NCI-H2171 (cell line): ENCODE data around the gene CWC27.

ENCODE experiments used
- DNase-seq: peaks from one replicate; lab custom pipeline; 2025; lab: John Stamatoyannopoulos, UW

CWC27 gene

DNA sequence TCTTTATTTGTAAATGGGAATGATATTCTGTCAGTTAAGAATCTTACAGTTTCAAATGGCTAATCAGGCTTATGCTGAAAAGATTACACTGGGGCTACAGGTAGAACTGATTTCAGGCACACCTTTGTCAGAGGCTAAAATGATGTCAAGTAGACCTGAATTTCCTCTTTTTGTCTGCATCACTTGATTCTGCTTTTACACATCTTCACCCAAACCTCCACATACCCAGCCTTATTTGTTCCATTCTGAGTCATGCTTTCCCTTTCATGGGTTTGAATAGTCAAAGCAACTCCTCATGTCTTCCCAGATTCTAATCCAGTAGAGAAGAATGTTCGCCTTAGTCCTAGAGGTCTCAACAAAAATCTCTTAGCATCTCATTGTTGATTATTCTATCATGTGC is 156.4 kb downstream of the CWC27 start:
- no peak for DNase-seq

DNA sequence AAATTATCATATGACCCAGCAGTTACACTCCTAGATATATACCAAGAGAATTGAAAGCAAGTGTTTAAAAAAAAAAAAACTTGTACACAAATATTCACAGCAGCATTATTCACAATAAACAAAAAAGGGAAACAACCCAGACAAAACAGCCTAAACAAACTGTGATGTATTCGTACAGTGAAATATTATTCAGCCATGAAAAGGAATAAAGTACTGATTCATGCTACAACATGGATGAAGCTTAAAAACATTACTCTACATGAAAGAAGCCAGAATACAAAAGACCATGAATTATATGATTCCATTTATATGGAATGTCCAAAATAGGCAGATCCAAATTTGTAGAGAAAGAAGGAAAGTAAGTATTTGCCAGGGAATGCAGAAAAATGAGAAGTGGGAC is 161.1 kb downstream of the CWC27 start:
- no peak for DNase-seq

DNA sequence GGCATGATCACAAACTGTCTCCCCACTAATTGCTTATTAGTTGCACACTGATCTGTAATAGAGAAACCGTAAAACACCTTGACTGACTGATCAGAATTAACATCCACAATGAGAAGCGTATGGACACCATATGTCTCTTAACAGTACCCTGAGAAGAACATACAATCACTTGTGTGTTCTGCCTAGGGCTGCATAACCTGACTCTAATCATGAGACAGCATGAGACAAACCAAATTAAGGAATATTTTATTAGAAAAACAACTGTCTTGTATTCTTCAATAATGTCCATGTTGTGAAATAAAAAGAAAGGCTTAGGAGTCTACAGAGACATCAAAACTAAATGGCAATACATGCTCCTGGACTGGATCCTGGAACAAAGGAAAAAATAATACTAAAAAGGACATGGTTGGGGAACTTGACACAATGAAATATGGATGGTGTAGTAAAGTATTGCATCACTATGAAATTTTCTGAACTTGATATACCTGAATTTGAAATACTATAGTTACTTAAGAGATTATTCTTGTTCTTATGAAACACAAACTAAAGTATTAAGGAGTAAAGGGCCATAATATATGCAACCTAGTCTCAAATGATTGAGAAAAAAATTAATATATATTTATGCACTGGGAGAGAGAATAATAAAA is 162.1 kb downstream of the CWC27 start:
- no peak for DNase-seq

DNA sequence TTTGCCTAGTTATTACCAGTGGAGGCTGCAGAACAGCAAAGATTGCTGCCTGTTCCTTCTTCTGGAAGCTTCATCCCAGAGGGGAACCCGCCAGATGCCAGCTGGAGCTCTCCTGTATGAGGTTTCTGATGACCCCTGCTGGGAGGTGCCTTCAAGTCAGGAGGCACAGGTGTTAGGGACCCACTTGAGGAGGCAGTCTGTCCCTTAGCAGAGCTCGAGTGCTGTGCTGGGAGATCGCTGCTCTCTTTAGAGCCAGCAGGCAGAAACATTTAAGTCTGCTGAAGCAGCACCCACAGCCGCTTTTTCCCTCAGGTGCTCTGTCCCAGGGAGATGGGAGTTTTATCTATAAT is 170.7 kb downstream of the CWC27 start:
- DNase-seq = peak; percentile 59

DNA sequence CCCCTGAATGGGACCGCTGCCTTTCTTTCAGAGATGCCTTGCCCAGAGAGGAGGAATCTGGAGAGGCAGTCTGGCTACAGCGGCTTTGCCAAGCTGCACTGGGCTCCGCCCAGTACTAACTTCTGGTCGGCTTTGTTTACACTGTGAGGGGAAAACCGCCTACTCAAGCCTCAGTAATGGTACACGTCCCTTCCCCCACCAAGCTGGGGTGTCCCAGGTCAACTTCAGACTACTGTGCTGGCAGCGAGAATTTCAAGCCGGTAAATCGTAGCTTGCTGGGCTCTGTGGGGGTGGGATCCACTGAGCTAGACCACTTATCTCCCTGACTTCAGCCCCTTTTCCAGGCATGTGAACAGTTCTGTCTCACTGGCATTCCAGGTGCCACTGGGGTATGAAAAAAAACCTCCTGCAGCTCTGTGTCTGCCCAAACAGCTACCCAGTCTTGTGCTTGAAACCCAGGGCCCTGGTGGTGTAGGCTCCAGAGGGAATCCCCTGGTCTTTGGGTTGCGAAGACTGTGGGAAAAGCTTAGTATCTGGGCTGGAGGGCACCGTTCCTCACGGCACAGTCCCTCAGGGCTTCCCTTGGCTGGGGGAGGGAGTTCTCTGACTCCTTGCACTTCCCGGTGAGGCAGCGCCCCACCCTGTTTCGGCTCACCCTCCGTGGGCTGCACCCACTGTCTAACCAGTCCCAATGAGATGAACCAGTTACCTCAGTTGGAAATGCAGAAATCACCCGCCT is 171.2 kb downstream of the CWC27 start:
- no peak for DNase-seq

DNA sequence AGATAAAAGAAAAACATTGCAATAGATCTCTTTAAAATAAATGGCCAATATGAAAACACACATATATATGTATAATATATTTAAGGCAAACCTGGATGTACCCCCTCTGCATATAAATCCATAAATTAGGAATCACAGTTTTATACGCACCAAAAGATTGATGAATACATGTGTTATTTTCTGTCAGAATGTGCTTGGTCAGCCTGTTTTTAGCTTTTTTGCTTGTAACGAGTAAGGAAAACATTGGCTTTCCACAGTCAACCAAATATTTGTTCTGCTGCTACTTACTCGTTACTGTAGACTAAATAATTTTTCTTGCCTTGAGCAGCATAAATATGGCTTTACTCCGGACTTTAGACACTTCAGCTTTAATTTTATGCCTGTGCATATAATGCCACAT is 173.7 kb downstream of the CWC27 start:
- DNase-seq = no peak

DNA sequence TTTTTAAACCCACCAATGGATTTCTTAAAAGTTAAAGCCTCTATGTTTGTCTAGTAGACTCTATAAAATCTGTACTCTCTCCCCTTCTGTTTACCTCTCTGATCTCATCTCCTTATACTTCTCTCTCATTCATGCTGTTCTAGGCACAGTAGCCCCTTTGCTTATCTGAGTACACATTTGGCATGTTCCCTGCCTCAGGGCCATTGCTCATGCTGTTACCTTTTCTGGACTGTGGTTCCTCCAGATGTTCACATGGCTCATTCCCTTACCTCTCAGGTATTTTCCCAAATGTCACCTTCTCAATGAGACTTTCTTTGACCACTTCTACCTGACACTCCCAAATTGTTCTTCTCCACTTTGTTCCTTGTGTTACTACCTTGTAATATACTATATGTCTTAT is 176.1 kb downstream of the CWC27 start:
- no peak for DNase-seq

DNA sequence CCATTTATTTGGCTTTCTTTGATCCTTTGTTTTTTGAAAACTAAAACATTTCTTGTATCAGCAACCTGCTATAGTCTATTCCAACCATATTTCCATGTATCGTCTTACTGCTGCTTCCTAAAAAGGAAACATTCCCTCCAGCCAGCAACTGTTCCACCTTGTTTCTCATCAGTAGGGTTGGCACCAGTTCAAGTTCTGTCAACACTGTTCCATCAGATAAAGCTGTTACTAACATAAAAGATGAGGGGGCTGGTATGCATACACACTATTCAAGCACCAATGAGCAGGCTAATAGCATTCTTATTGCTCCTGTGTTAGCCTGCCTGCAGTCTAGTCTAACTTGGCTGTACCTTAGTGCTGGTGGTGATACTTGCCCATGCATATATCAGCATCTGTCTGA is 178.3 kb downstream of the CWC27 start:
- DNase-seq = peak; percentile 88

DNA sequence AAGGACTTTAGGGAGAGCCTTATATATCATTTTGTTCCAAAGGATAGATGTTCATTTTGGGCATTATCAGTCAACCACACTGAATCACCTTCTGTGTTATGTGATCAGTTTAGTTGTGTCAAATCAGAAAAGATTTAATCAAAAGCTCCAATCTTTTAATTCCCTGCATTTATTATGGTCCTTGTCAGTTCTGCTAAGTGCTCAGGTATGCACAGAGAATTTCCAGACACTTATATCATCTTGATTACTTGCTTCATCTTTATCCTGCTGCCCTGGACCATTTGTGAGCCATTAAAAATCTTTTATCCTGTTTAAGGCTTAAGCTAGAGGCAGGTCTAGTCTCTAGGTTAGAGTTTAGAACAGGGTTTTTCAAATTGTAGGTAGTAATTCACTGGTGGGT is 179.1 kb downstream of the CWC27 start:
- DNase-seq = no peak

DNA sequence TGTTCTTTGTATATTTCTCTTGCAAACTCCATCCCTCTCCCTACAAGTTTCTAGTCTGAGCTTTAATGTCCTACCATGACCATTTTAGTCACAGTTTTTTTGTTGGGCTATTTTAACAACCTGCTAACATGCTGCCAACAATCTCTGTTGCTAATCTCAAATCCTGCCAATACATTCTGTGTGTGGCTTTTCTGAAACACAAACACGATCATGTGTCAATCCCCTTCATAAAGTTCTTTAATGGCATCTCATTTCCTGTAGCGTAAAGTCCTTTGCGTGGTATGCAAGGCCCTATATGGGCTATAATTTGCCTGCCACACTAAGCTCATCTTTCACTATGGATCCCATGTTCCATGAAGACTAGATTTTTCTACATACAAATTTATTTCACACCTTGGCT is 180.6 kb downstream of the CWC27 start:
- no peak for DNase-seq

DNA sequence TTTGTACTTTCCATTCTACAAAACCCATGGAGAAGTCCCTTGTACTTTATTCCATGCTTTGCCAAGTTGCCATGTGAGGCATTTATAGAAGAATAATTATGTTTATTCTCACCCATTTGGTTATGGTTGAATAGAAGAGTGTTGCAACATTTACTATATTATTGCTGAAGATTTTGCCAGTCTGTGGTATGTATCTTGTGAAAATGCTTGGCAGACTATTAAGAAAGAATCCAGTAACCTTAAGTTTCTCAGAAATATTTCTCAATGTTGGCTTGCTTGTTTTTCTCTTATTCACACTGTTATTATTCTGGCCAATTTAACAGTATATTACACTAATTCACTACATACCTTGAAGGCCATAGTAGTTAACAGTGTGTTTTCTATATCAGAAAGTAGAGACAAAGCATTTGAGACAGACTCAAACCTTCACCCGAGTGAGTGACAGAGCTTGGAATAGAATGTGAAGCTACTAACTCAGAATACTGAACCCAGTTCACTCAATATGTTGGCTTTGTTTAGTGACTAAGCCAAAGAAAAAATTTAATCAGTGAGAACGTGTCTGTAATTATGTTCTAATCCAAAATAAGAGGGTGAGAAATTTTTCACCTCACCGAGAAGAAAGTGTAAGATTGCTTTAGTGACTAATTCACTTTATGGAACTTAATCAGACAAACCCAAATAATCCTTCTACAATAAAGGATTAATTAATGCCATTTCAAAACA is 184.4 kb downstream of the CWC27 start:
- no peak for DNase-seq

DNA sequence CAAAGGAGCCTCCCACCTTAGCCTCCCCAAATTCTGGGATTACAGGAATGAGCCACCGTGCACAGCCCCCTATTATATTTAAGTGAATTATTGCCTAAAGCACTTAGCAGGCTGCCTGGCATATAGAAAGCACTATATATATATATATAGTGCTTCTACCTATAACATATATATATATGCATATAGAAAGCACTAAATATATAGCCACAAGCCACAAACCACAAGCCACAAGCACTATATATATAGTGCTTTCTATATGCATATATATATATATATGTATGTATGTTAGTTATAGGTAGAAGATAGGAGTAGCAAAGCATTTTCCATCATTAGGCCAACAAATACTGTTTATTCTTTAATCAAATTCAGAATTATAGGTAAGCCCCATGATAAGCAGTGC is 185.8 kb downstream of the CWC27 start:
- no peak for DNase-seq

DNA sequence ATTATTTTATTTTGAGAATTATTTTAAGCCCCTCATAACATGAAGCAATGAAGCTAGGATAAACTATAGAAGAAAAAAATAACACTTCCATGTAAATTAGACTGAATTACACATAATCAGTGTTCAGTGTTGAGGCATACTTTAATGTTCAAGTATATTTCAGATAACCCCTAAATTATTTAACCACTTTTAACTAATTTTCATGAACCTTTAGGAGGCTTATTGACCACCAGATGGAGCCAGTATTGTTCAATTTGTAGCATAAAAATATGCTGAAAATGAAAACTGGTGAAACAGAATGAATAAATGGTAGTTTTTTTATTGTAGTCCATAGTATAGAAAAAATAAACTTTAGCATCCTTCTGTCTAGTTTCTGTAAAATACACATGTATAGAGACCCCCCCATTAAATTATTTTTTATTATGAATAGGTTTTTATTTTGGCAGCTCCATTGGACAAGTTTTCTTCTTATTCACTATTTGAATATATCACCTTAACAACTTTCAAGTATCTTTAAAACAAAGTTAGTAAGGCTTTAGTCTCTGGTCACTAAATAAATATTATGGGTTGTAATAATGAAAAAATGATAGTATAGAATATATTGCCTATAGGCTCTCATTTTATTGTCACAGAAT is 190.1 kb downstream of the CWC27 start:
- no peak for DNase-seq

DNA sequence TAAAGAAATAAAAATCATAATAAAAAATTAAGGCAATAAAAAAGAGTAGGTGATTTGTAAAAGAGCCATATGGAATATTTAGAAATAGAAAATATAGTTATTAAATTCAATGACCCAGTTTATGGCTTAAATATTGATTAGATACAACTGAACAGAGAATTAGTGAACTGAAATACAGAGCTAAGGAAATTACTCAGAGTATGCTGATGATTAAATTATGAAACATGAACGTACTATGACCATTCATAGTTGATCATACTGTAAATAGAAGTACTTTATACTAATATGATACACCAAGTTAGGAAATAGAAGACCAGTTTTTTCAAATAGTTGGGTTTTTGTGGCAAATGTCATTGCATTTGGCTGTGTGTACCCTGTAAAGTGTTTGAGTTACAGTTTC is 194.5 kb downstream of the CWC27 start:
- DNase-seq = no peak

DNA sequence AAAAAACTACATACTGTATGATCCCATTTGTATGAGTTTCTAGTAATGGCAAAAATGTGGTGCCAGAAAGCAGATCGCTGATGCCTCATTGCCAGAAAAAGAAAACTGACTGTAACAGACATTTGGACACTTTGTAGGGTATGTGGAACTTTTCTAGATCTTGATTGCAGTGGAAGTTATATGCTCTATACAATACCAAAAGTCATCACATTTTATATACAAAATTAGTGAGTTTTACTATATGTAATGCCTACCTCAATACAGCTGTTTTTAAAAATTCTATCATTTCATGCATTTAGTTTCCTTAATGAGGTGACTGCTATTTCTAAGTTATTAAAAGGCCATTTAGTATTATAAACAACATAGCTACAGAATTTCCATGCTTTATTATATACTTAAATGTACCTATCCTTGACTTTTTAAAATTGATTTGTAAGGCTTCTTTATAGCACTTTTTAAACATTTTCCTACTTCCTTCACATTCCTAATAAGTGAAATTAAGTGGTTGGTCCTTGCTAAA is 199.9 kb downstream of the CWC27 start:
- no peak for DNase-seq

DNA sequence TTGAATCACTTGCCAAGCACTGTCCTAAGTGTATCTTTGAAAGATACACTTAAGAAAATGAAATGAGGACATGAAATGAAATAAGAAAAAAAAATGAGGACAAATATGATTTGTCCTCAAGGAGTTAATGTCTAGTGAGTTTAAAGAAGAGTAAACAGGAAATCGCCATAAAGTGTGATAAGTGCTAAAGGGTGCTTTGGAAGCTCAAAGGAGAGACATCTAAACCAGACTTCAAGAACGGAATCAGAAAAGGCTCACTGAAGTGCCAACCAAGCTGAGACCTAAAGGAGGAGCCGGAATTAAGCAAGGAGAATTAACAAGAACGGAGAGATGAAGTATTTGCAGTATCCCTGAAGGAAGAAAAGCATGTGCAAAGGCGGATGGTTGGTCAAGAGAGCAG is 200.8 kb downstream of the CWC27 start:
- DNase-seq = no peak

DNA sequence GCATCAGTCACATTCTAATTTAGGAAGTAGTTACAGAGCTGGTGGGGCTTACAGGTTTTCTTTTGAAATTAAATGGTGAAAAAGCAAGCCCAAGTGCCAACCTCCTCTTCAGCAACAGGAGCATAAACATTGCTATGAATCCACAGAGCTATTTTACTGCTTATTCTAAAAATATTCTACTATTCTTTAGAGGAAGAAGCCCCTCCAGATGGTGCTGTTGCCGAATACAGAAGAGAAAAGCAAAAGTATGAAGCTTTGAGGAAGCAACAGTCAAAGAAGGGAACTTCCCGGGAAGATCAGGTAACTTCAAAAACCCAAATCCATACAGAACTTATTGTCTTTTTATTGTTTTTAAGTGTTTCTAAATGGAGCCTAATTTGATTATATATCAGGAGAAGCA is 202.8 kb downstream of the CWC27 start:
- no peak for DNase-seq

DNA sequence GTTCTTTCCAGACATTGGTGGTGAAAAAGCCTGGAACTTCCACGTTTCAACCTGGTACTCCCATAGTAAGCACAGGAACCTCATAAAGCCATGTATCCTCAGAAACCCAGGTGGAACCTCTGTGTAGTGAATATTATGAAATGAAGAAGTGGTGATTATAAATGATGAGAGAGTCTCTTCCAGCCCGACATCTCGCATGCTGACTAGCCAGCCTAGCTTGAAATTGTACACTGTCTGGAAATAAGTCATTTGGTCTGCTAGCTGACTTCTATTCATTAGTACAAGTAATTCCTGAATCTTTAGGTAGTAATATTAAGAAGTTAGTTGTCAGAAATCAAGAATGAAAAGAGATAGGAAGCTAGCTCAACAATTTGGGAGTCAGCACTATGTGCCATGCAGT is 203.3 kb downstream of the CWC27 start:
- no peak for DNase-seq

DNA sequence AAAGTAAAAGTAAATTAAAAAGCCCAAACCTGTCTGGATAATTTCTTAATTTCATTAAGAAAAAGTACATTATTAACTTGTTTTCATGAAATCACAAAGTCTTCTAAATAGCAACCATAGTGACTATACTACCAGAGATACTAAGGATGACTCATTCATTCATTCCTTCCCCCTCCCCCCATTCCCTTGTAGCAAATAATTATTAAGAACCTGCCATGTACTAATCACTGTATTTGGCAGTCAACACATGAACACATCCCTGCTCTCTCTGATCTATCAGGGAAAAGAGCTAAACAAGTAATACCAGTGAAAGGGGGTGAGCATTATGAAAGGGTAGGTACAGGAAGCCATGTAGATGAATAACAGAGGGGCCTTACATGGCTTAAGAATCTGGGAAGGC is 203.9 kb downstream of the CWC27 start:
- DNase-seq = no peak

DNA sequence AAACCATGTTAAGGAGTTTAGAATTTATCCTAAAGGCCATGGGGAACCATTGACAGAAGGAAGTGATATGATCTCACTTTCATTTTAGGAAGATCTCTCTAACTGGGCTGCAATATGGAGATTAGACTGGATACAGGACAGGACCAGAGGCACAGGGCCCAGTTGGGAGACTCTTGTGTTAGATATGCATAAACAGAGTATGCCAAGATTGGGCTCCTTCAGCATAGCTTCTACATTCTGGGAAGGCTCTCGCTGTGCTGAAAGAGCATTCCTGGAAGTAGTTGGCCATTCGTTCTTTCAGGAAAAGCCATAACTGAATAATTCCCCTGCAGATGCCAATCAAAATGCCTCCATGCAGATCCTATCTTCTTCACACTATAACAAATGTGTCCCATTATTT is 204.5 kb downstream of the CWC27 start:
- no peak for DNase-seq

DNA sequence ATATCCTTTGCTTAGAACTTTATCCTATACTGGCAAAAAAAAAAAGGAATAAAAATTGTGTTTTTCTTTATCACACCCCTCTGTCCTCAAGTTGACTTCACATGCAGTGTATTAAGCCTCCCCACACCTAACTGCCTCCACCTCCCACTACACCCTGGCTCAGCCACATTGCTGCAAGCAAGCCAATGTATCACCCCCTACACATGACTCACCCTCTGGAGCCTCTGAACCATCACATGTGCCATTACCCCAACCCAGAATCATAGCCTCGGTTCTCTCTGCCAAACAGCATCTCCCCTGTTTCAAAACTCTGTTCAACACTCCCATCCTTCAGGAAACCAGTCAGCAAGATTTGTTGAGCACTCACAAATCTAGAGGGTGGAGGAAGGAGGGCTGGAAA is 209.0 kb downstream of the CWC27 start:
- DNase-seq = no peak

DNA sequence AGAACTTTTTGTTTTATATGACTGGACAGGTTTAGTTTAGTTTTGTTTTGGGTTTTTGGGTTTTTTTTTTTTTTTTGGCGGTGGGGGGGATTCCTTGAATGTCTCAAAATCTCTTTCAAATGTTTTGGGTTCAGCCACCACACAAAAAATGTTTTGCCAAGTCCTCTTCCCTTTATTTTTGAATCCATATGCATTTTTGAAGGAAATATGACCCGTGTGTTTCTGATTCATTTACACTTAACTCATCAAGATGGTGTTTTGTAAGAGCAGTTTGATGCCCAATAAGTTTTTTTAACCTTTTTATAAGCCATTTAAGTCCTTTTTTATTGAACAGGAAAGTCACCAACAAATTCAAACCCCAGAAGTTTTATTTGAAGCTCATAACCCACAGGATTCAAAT is 209.8 kb downstream of the CWC27 start:
- DNase-seq = no peak

DNA sequence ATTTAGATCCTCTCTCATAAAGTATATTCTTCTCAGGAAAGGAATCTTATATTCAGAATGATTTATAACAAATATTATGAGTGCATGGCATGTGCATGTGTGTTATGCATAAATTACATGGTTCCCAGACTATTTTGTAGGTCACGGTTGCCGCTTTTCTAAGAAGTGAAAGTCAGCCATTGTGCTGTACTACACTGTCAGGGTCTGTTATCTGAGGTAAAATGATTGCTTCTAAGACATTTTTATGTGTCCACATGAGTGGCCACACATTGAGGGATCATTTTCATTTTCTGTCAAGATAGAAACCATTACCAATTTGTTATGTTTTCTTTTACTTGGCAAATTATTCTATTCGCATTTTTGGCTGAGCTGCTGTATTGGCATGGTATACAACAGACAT is 210.8 kb downstream of the CWC27 start:
- no peak for DNase-seq
